Measurements from ENCODE around the gene HORMAD2. TPM values are rescaled to one million over a fixed set of nuclear protein-coding genes. Genes with fewer than 3 reads are reported as not detected.

Gene HORMAD2, protein sequence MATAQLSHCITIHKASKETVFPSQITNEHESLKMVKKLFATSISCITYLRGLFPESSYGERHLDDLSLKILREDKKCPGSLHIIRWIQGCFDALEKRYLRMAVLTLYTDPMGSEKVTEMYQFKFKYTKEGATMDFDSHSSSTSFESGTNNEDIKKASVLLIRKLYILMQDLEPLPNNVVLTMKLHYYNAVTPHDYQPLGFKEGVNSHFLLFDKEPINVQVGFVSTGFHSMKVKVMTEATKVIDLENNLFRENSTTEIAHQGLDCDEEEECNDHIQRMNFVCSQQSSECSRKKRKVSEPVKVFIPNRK
- not detected for polyA plus RNA-seq
- long read RNA-seq, donor 1 = 0 reads
- long read RNA-seq, donor 2 = 0 reads
- long read RNA-seq, donor 3 = 0 reads
- long read RNA-seq, donor 4 = 0 reads
- long read RNA-seq, donor 5 = 0 reads
- long read RNA-seq, donor 6 = 0 reads
- long read RNA-seq, donor 7 = 0 reads
- long read RNA-seq, donor 8 = 0 reads
- long read RNA-seq, donor 9 = 0 reads
- long read RNA-seq, donor 10 = 0 reads

- DNase-seq = peak in 1 of 2 donors; percentile 37
- no peak for FAIRE-seq
- no peaks in the 10 kb centered on the region for H3K36me3 ChIP-seq (ENCODE audit: control insufficient read depth in 3 of 3, insufficient read depth in 2 of 3, low read depth in 1 of 3, low read length in 3 of 3)
- H3K9me3 ChIP-seq (ENCODE audit: control insufficient read depth in 2 of 2, insufficient read depth in 1 of 2, low read depth in 1 of 2, low read length in 1 of 2) = no peaks in the 10 kb centered on the region
- H3K27ac ChIP-seq (ENCODE audit: low read depth in 1 of 3, low read length in 2 of 3) = no peak within 1 kb of the TSS
- peak within 1 kb of the TSS in 1 of 3 donors; percentile 7 for H3K4me3 ChIP-seq (ENCODE audit: low read depth in 1 of 3, low read length in 3 of 3)
- peaks cover 0 to 9% (median 0%) of the 10 kb centered on the region in 3 donors for H3K4me1 ChIP-seq (ENCODE audit: control insufficient read depth in 3 of 3, insufficient read depth in 2 of 3, low read depth in 1 of 3, low read length in 2 of 3)
- 39 to 77% (median 62%) methylated on average over 47 to 53 of the region's 53 CpGs for WGBS, 3 donors
- peaks cover 0 to 4% (median 0%) of the 10 kb centered on the region in 3 donors for H3K27me3 ChIP-seq (ENCODE audit: control insufficient read depth in 3 of 3, insufficient read depth in 3 of 3, low read length in 3 of 3)
Observed at GRCh38 chr22:30079952-30080533, at the start of gene HORMAD2. Gene HORMAD2 (plus strand): TSS chr22:30080464. CDS start chr22:30093953, 13,489 bp downstream.

DNA sequence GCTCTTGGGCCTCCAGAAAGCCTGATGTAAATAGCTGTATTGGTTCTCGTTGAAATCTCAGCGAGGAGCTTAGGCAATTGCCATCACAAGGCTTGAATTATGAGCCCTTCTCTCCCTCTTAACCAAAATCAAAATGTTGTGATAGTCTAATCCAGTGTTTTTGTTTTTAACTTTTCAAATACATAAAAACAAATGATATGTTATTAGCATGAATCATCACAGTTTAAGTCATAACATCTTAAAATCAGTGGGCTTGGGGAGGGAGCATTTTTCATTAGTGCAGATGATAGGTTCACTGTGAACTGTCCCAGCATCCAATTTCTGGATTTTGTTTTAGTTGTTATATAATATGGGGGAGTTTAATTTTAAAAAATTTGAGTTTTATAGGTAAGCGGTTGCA is 48.9 kb upstream of the HORMAD2 start:
- WGBS, 3 donors = 80 to 95% (median 88%) methylated on average over 3 of the region's 3 CpGs
- FAIRE-seq (no peak), DNase-seq (no peak)
- peaks cover 0 to 5% (median 4%) of the 10 kb centered on the region in 3 donors for H3K4me1 ChIP-seq (ENCODE audit: control insufficient read depth in 3 of 3, insufficient read depth in 2 of 3, low read depth in 1 of 3, low read length in 2 of 3)
- H3K27me3 ChIP-seq (ENCODE audit: control insufficient read depth in 3 of 3, insufficient read depth in 3 of 3, low read length in 3 of 3) = no peaks in the 10 kb centered on the region
- no peak overlapping the region for H3K4me3 ChIP-seq (ENCODE audit: low read depth in 1 of 3, low read length in 3 of 3)
- no peaks in the 10 kb centered on the region for H3K9me3 ChIP-seq (ENCODE audit: control insufficient read depth in 2 of 2, insufficient read depth in 1 of 2, low read depth in 1 of 2, low read length in 1 of 2)
- peaks cover 2 to 36% (median 9%) of the 10 kb centered on the region in 3 donors for H3K36me3 ChIP-seq (ENCODE audit: control insufficient read depth in 3 of 3, insufficient read depth in 2 of 3, low read depth in 1 of 3, low read length in 3 of 3)
- H3K27ac ChIP-seq (ENCODE audit: low read depth in 1 of 3, low read length in 2 of 3) = no peak overlapping the region

DNA sequence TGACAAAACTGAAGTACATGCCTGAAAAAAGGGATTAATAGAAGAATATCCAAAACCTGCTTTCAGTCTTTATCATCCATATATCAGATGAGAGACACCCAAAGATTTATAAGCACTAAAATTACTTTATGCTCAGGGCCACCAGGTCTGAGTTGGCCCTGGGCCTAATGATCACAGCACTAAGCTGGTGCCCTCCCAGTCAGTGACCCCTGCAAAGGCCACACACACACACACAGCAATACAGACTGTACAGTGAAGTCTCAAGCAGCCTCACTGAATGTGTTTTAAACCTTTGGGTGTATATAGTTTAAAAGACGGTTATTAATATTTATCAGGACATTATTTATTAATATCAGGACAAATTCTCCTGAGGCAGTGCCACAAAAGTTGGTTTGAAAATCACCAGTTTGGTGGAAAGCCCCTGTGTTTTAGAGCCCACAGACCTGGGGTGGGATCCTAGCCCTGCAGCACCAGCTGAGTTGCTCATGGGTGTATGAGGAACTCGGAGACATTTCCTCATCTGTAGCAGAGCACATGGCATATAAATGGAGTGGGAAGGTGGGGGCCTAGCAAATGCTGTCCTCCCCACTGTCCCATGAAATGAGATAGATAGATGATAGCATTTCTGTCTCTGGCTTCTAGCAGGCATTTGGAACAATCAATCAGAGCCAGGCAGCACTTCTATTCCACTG is 48.4 kb upstream of the HORMAD2 start:
- H3K4me1 ChIP-seq (ENCODE audit: control insufficient read depth in 3 of 3, insufficient read depth in 2 of 3, low read depth in 1 of 3, low read length in 2 of 3) = peaks cover 0 to 3% (median 0%) of the 10 kb centered on the region in 3 donors
- no peak overlapping the region for H3K27ac ChIP-seq (ENCODE audit: low read depth in 1 of 3, low read length in 2 of 3)
- 83 to 88% (median 87%) methylated on average over 2 of the region's 2 CpGs for WGBS, 3 donors
- no peaks in the 10 kb centered on the region for H3K9me3 ChIP-seq (ENCODE audit: control insufficient read depth in 2 of 2, insufficient read depth in 1 of 2, low read depth in 1 of 2, low read length in 1 of 2)
- no peaks in the 10 kb centered on the region for H3K27me3 ChIP-seq (ENCODE audit: control insufficient read depth in 3 of 3, insufficient read depth in 3 of 3, low read length in 3 of 3)
- no peak for DNase-seq
- H3K36me3 ChIP-seq (ENCODE audit: control insufficient read depth in 3 of 3, insufficient read depth in 2 of 3, low read depth in 1 of 3, low read length in 3 of 3) = peaks cover 2 to 30% (median 4%) of the 10 kb centered on the region in 3 donors
- H3K4me3 ChIP-seq (ENCODE audit: low read depth in 1 of 3, low read length in 3 of 3) = no peak overlapping the region
- FAIRE-seq = no peak

DNA sequence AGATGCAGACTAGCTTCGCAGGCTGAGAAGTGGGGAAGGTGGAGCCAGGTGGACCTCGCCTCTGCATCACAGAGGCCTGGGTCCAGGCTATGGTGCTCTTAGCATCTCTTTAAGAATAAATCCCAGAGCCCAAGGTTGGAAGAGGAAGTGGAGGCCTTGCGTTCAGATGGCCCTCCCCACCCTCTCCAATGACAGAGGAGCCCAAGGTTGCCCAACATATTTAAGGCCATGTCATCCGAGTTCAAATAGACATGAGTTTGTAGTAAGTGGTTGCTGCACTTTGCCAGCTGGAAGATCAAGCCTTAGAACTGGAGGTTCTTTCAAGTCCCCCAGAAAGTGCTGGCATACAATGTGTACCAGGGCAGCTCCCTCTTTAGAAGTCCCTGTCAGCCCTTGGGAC is 47.1 kb upstream of the HORMAD2 start:
- H3K4me1 ChIP-seq (ENCODE audit: control insufficient read depth in 3 of 3, insufficient read depth in 2 of 3, low read depth in 1 of 3, low read length in 2 of 3) = no peaks in the 10 kb centered on the region
- H3K27me3 ChIP-seq (ENCODE audit: control insufficient read depth in 3 of 3, insufficient read depth in 3 of 3, low read length in 3 of 3) = no peaks in the 10 kb centered on the region
- no peak for DNase-seq
- H3K4me3 ChIP-seq (ENCODE audit: low read depth in 1 of 3, low read length in 3 of 3) = no peak overlapping the region
- H3K36me3 ChIP-seq (ENCODE audit: control insufficient read depth in 3 of 3, insufficient read depth in 2 of 3, low read depth in 1 of 3, low read length in 3 of 3) = peaks cover under 1 to 22% (median 2%) of the 10 kb centered on the region in 3 donors
- WGBS, 3 donors = 79 to 88% (median 87%) methylated on average over 4 of the region's 4 CpGs
- H3K9me3 ChIP-seq (ENCODE audit: control insufficient read depth in 2 of 2, insufficient read depth in 1 of 2, low read depth in 1 of 2, low read length in 1 of 2) = no peaks in the 10 kb centered on the region
- no peak overlapping the region for H3K27ac ChIP-seq (ENCODE audit: low read depth in 1 of 3, low read length in 2 of 3)
- FAIRE-seq = no peak

GRCh38 chr22:30033901-30034300 is 46.4 kb upstream of the HORMAD2 start:
- WGBS, 3 donors = 70 to 82% (median 73%) methylated on average over 5 of the region's 5 CpGs
- Histone ChIP-seq H3K27ac (ENCODE audit: low read depth in 1 of 3, low read length in 2 of 3) (no peak overlapping the region), H3K9me3 (ENCODE audit: control insufficient read depth in 2 of 2, insufficient read depth in 1 of 2, low read depth in 1 of 2, low read length in 1 of 2) (no peaks in the 10 kb centered on the region), H3K4me3 (ENCODE audit: low read depth in 1 of 3, low read length in 3 of 3) (no peak overlapping the region), H3K4me1 (ENCODE audit: control insufficient read depth in 3 of 3, insufficient read depth in 2 of 3, low read depth in 1 of 3, low read length in 2 of 3) (no peaks in the 10 kb centered on the region), H3K36me3 (ENCODE audit: control insufficient read depth in 3 of 3, insufficient read depth in 2 of 3, low read depth in 1 of 3, low read length in 3 of 3) (peaks cover 0 to 15% (median 0%) of the 10 kb centered on the region in 3 donors), H3K27me3 (ENCODE audit: control insufficient read depth in 3 of 3, insufficient read depth in 3 of 3, low read length in 3 of 3) (no peaks in the 10 kb centered on the region)
- DNase-seq = no peak
- FAIRE-seq = no peak

DNA sequence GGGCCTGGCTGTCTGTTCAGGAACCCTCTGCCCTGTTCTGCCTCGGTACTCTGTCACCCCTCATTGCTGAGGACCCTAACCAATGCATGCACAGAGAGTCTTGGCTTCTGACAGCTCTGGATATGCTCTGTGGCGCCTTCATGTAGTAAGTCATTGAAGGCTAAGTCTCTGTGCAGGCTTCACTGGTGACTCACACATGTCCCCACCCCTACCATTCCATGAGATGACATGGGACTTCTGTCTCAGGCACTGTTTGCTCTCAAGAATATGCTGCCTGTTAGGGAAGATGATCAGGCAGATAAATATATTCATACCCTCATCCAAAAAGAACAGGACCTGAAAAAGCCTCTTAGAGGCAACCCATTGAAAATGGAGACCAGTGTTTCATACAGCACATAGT is 43.6 kb upstream of the HORMAD2 start:
- no peak overlapping the region for H3K27ac ChIP-seq (ENCODE audit: low read depth in 1 of 3, low read length in 2 of 3)
- H3K9me3 ChIP-seq (ENCODE audit: control insufficient read depth in 2 of 2, insufficient read depth in 1 of 2, low read depth in 1 of 2, low read length in 1 of 2) = no peaks in the 10 kb centered on the region
- peaks cover 0 to 8% (median 0%) of the 10 kb centered on the region in 3 donors for H3K36me3 ChIP-seq (ENCODE audit: control insufficient read depth in 3 of 3, insufficient read depth in 2 of 3, low read depth in 1 of 3, low read length in 3 of 3)
- H3K27me3 ChIP-seq (ENCODE audit: control insufficient read depth in 3 of 3, insufficient read depth in 3 of 3, low read length in 3 of 3) = no peaks in the 10 kb centered on the region
- WGBS, 3 donors = 74 to 94% (median 91%) methylated on average over 2 of the region's 2 CpGs
- DNase-seq (peak in 1 of 2 donors; percentile 59), FAIRE-seq (no peak)
- H3K4me3 ChIP-seq (ENCODE audit: low read depth in 1 of 3, low read length in 3 of 3) = no peak overlapping the region
- H3K4me1 ChIP-seq (ENCODE audit: control insufficient read depth in 3 of 3, insufficient read depth in 2 of 3, low read depth in 1 of 3, low read length in 2 of 3) = no peaks in the 10 kb centered on the region

DNA sequence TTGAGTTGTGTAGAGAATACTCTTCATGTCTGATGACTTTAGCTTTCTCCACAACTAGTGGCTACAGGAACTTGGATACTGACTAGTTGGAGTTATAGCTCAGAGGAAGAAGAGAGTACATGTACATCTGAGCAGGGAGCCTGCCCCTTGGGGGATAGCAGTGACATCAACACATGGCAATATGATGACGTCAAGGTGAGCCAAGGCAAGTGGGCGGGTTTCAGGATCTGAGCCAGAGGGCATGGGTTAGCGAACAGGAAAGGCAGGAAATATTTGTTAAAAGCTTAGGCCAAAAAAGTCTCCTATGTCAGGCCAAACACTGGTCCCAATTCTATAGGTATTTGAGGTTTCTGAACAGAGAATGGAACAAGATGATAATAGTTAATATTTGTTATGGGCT is 42.0 kb upstream of the HORMAD2 start:
- peak in 1 of 2 donors; percentile 32 for DNase-seq
- H3K27ac ChIP-seq (ENCODE audit: low read depth in 1 of 3, low read length in 2 of 3) = no peak overlapping the region
- no peaks in the 10 kb centered on the region for H3K27me3 ChIP-seq (ENCODE audit: control insufficient read depth in 3 of 3, insufficient read depth in 3 of 3, low read length in 3 of 3)
- H3K4me3 ChIP-seq (ENCODE audit: low read depth in 1 of 3, low read length in 3 of 3) = no peak overlapping the region
- H3K9me3 ChIP-seq (ENCODE audit: control insufficient read depth in 2 of 2, insufficient read depth in 1 of 2, low read depth in 1 of 2, low read length in 1 of 2) = no peaks in the 10 kb centered on the region
- WGBS, 3 donors = 31 to 52% (median 50%) methylated on average over 3 of the region's 3 CpGs
- FAIRE-seq = no peak
- peaks cover 0 to 3% (median 1%) of the 10 kb centered on the region in 3 donors for H3K4me1 ChIP-seq (ENCODE audit: control insufficient read depth in 3 of 3, insufficient read depth in 2 of 3, low read depth in 1 of 3, low read length in 2 of 3)
- peaks cover 0 to 3% (median 0%) of the 10 kb centered on the region in 3 donors for H3K36me3 ChIP-seq (ENCODE audit: control insufficient read depth in 3 of 3, insufficient read depth in 2 of 3, low read depth in 1 of 3, low read length in 3 of 3)

Measured in small intestine (tissue), 16 donors.